Prostate gland (tissue), 2 donors: ENCODE results near the gene POP5. TPM values are rescaled to one million over a fixed set of nuclear protein-coding genes. Genes with fewer than 3 reads are reported as not detected.

Experiments used
- DNase-seq: peaks from one replicate; pipeline ENCODE4 v3.0.0-alpha.2; 2019; ENCODE audit warnings: low spot score
- H3K27ac ChIP-seq, 2 donors: fragments of 200-600 bp; sonication (generic); 2 replicates each; pipeline ENCODE4 v1.5.1; 2017 to 2019
- H3K27me3 ChIP-seq: fragments of 200-600 bp; sonication (generic); replicated peaks from 2 replicates; pipeline ENCODE4 v1.5.1; 2019; ENCODE audit not compliant: insufficient read depth
- H3K36me3 ChIP-seq, 2 donors: fragments of 200-600 bp; sonication (generic); 1 replicate in 1 of 2; 2 replicates in 1 of 2; pipeline versions ENCODE4 v1.5.1 to v1.8.1; 2017 to 2019
- H3K4me1 ChIP-seq: fragments of 200-600 bp; sonication (generic); replicated peaks from 2 replicates; pipeline ENCODE4 v1.5.1; 2019
- H3K4me3 ChIP-seq, 2 donors: fragments of 200-600 bp; sonication (generic); 2 replicates each; pipeline ENCODE4 v1.5.1; 2017 to 2019
- H3K9me3 ChIP-seq: fragments of 200-600 bp; sonication (generic); 2 replicates; pipeline ENCODE4 v1.5.1; 2017
- CTCF ChIP-seq, 4 experiments: fragments of 200-600 bp in 2 of 4; fragments of 450-650 bp in 2 of 4; sonication (generic) in 2 of 4; IDR thresholded peaks; 1 replicate in 3 of 4; 2 replicates in 1 of 4; pipeline ENCODE4 v1.5.1; 2016 to 2019; ENCODE audit warnings: antibody characterized with exemption in 4 of 4, mild to moderate bottlenecking in 2 of 4, moderate library complexity in 2 of 4
- POLR2A ChIP-seq: fragments of 450-650 bp; IDR thresholded peaks from one replicate; pipeline ENCODE4 v1.6.1; 2016; ENCODE audit warnings: antibody characterized with exemption, mild to moderate bottlenecking
- POLR2AphosphoS5 ChIP-seq: sonication (generic); formaldehyde crosslinking; IDR thresholded peaks from one replicate; pipeline ENCODE4 v1.6.1; 2017; ENCODE audit warnings: antibody characterized with exemption
- WGBS: methylation state at CpG from one replicate; pipeline ENCODE4 v1.1.5; 2018; 5-methylcytosine and 5-hydroxymethylcytosine counted together
- intact Hi-C: fragments of 100-400 bp; cut with DNase I; formaldehyde crosslinking; loops from one replicate; pipeline ENCODE4 v1.14.2; 2022
- total RNA-seq, 2 donors: library from RNA; depleted of rRNA; stranded (reverse); fragments of >200 nt; gene quantifications; one replicate each; pipeline ENCODE4 v1.1.0, GENCODE V29; 2016

Gene POP5
- total RNA-seq, 2 donors from 2014 or later: 39.3 to 45.2 TPM

GRCh38 chr12:120599672-120600552, 18.7 kb upstream of the POP5 start:
- intact Hi-C loops: no loop called here
- 80% methylated on average over 23 of the region's 23 CpGs for WGBS

GRCh38 chr12:120598674-120599463, 17.7 kb upstream of the POP5 start:
- Histone ChIP-seq H3K27ac (no peak overlapping the region), H3K4me1 (no peaks in the 10 kb centered on the region), H3K4me3 (no peak overlapping the region), H3K36me3 (no peaks in the 10 kb centered on the region), H3K27me3 (peaks cover 2% of the 10 kb centered on the region), H3K9me3 (no peaks in the 10 kb centered on the region)
- DNase-seq: no peak
- TF ChIP-seq POLR2A (no peak), POLR2AphosphoS5 (no peak), CTCF (IDR thresholded peaks at IDR 0.05) (no peak)
- WGBS: 50% methylated on average over 13 of the region's 13 CpGs
- intact Hi-C loops: no loop called here

More at GRCh38 chr12:120599672-120600552, 18.7 kb upstream of the POP5 start:
- Histone ChIP-seq H3K36me3 (no peaks in the 10 kb centered on the region), H3K4me3 (no peak overlapping the region), H3K27me3 (peaks cover 2% of the 10 kb centered on the region), H3K4me1 (no peaks in the 10 kb centered on the region), H3K27ac (no peak overlapping the region), H3K9me3 (no peaks in the 10 kb centered on the region)
- DNase-seq: no peak
- TF ChIP-seq CTCF (IDR thresholded peaks at IDR 0.05) (no peak), POLR2AphosphoS5 (no peak), POLR2A (no peak)

- Histone ChIP-seq H3K27ac (no peak overlapping the region), H3K36me3 (no peaks in the 10 kb centered on the region), H3K4me3 (no peak overlapping the region), H3K9me3 (no peaks in the 10 kb centered on the region), H3K4me1 (no peaks in the 10 kb centered on the region), H3K27me3 (peaks cover 2% of the 10 kb centered on the region)
- intact Hi-C loops: no loop called here
- 62% methylated on average over 3 of the region's 3 CpGs for WGBS
- TF ChIP-seq POLR2AphosphoS5: no peak
- TF ChIP-seq POLR2A: no peak
- no peak for TF ChIP-seq CTCF (IDR thresholded peaks at IDR 0.05)
- no peak for DNase-seq
Observed at GRCh38 chr12:120597861-120598260, 16.7 kb upstream of the POP5 start.

- H3K27me3 ChIP-seq: peaks cover 2% of the 10 kb centered on the region
- intact Hi-C loops: no loop called here
- no peak for DNase-seq
- no peaks in the 10 kb centered on the region for H3K4me1 ChIP-seq
- H3K4me3 ChIP-seq: no peak overlapping the region
- TF ChIP-seq POLR2A: no peak
- no peak for TF ChIP-seq CTCF (IDR thresholded peaks at IDR 0.05)
- TF ChIP-seq POLR2AphosphoS5: no peak
- no peak overlapping the region for H3K27ac ChIP-seq
- no peaks in the 10 kb centered on the region for H3K9me3 ChIP-seq
- no peaks in the 10 kb centered on the region for H3K36me3 ChIP-seq
- 93% methylated on average over 3 of the region's 3 CpGs for WGBS
Observed at GRCh38 chr12:120596901-120597300, 15.7 kb upstream of the POP5 start.
